ENCODE measurements around the gene MEIOC.

Gene MEIOC

DNA sequence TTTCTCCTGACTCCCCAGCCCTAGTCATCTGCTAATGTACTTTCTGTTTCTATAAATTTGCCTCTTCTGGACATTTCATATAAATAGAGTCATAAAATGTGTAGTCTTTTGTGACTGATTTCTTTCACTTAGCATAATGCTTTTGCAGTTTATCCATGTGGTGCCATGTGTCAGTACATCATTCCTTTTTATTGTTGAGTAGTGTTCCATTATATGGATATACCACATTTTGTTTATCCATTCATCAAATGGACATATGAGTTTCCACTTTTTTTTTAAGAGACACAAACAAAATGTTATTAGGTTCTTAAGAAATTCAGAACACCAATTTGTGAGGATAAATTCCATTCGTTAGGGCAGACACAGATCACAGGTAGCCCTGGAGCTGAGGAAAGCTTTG, 63.2 kb downstream of the MEIOC start:
- no peak for DNase-seq

DNA sequence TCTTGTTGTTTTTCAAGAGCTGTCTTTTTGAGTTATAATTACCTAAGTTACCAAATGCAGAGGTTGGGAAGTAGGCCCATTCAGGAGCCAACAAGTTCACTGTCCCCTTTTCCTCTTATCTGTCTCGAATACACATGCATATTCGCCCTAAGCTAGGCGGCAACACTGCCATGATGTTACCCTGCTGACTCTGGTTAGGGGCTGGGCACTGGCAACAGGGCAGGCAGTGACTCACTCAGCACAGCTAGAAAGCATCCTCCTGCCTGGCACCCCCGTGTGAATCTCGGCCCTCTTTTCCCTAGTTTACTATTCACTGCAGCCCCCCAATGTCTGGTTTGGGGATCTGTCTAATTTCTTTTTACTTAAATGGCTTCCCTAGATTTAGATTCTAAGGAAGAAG, 66.0 kb downstream of the MEIOC start:
- no peak for DNase-seq
